Left ventricle myocardium inferior (tissue), 1 donor: ENCODE measurements around the gene PAFAH2. TPM values are rescaled to one million over a fixed set of nuclear protein-coding genes. Genes with fewer than 3 reads are reported as not detected.
"Not testable (repeated sequence)": the region's sequence is repeated elsewhere in the genome, so short reads cannot be mapped to it uniquely, and the experiment has no call there.

ENCODE experiments used
- DNase-seq: peaks from one replicate; pipeline ENCODE4 v3.0.0-alpha.2; 2020
- H3K27ac ChIP-seq: fragments of 200-600 bp; replicated peaks from 2 replicates; pipeline ENCODE4 v1.8.0; 2021
- H3K27me3 ChIP-seq: fragments of 200-600 bp; 2 replicates; pipeline ENCODE4 v1.8.0; 2021; ENCODE audit warnings: low read depth
- H3K36me3 ChIP-seq: fragments of 200-600 bp; 2 replicates; pipeline ENCODE4 v1.8.0; 2021
- H3K4me1 ChIP-seq: fragments of 200-600 bp; 2 replicates; pipeline ENCODE4 v1.8.0; 2021
- H3K4me3 ChIP-seq: fragments of 200-600 bp; 2 replicates; pipeline ENCODE4 v1.8.0; 2021; ENCODE audit warnings: mild to moderate bottlenecking, moderate library complexity
- H3K9me3 ChIP-seq: fragments of 200-600 bp; replicated peaks from 2 replicates; pipeline ENCODE4 v1.8.0; 2021
- intact Hi-C: fragments of 100-400 bp; cut with micrococcal nuclease; formaldehyde crosslinking; loops from one replicate; pipeline ENCODE4 v1.11.0; 2022
- total RNA-seq: library from RNA; stranded (reverse); fragmentation: NEBNext Ultra II Directional; extraction: Animal tissue kit (Norgen Biotek cat#: 25700); gene quantifications from one replicate; pipeline ENCODE4 v1.2.1, GENCODE V29; 2021
- TF ChIP-seq, protein P1 (sequence below): fragments of 200-600 bp; IDR thresholded peaks from 2 replicates; pipeline ENCODE4 v1.8.0; 2021; ENCODE audit warnings: antibody characterized with exemption, mild to moderate bottlenecking, borderline replicate concordance
- donor health status: DM: no; HTN: yes; CAD: no; lungs with severe emphysema.

PAFAH2 gene
- total RNA-seq, 1 donor from 2014 or later = 10.6 TPM

DNA sequence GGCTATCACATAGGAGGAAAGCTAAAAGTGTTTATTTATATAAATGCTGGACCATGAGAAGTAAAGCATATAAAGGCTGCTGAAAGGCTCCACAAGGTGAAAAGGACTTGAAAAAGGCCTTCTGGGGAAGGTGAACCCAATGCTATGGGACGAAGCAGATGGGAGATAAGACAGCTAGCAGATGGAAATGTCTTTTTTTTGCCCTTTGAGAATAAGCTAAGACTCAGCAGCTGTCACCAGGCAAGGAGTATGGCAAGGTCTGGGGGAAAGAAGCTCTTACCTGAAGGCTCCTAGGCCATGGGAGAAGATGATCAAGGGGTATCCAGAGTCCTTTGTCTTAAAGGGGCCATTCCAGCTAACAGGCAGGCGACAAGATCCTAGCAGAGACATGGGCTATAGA is 9.9 kb downstream of the PAFAH2 start:
- Histone ChIP-seq H3K4me1 (peaks cover 38% of the 10 kb centered on the region), H3K9me3 (no peaks in the 10 kb centered on the region), H3K4me3 (no peak overlapping the region), H3K27me3 (no peaks in the 10 kb centered on the region), H3K36me3 (peaks cover 55% of the 10 kb centered on the region), H3K27ac (no peak overlapping the region)
- DNase-seq = no peak
- intact Hi-C loops = no loop called here
- TF ChIP-seq, protein P1, sequence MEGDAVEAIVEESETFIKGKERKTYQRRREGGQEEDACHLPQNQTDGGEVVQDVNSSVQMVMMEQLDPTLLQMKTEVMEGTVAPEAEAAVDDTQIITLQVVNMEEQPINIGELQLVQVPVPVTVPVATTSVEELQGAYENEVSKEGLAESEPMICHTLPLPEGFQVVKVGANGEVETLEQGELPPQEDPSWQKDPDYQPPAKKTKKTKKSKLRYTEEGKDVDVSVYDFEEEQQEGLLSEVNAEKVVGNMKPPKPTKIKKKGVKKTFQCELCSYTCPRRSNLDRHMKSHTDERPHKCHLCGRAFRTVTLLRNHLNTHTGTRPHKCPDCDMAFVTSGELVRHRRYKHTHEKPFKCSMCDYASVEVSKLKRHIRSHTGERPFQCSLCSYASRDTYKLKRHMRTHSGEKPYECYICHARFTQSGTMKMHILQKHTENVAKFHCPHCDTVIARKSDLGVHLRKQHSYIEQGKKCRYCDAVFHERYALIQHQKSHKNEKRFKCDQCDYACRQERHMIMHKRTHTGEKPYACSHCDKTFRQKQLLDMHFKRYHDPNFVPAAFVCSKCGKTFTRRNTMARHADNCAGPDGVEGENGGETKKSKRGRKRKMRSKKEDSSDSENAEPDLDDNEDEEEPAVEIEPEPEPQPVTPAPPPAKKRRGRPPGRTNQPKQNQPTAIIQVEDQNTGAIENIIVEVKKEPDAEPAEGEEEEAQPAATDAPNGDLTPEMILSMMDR = no peak

DNA sequence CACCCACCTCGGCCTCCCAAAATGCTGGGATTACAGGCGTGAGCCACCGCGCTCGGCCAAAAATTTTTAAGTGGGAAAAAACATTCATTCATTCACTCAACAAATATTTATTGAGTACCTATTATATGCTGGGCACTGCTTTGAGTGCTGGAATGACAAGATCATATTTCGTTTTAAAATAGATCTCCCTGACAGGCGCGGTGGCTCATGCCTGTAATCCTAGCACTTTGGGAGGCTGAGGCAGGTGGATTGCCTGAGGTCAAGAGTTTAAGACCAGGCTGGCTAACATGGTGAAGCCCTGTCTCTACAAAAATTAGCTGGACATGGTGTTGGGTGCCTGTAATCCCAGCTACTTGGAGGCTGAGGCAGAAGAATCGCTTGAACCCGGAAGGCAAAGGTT is 11.1 kb downstream of the PAFAH2 start:
- DNase-seq, H3K27ac ChIP-seq, H3K9me3 ChIP-seq, intact Hi-C loops, H3K27me3 ChIP-seq, H3K4me3 ChIP-seq: not testable (repeated sequence)
- Histone ChIP-seq H3K36me3 (peaks cover 67% of the 10 kb centered on the region), H3K4me1 (peaks cover 38% of the 10 kb centered on the region)

DNA sequence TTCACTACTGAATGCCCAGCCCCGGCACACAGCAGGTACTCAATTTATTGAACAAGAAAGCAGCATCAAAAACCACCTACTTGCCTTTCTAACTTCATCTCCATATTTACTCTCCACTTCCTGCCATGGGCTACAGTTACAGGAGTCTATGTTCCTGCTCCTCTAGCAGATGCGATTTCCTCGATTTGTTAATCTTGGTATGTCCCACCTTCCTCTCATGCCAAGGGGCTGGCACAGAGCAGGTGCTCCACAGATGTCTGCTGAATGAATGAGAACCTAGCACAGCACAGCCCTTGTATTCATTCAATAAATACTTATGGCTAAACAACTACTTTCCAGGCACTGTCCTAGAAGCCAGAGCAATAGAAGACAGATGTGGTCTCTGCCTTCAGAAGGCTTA is 12.2 kb downstream of the PAFAH2 start:
- intact Hi-C loops = no loop called here
- Histone ChIP-seq H3K4me1 (peaks cover 33% of the 10 kb centered on the region), H3K36me3 (peaks cover 77% of the 10 kb centered on the region), H3K27ac (no peak overlapping the region), H3K9me3 (no peaks in the 10 kb centered on the region), H3K4me3 (no peak overlapping the region), H3K27me3 (no peaks in the 10 kb centered on the region)
- no peak for DNase-seq
- TF ChIP-seq, protein P1 = no peak

DNA sequence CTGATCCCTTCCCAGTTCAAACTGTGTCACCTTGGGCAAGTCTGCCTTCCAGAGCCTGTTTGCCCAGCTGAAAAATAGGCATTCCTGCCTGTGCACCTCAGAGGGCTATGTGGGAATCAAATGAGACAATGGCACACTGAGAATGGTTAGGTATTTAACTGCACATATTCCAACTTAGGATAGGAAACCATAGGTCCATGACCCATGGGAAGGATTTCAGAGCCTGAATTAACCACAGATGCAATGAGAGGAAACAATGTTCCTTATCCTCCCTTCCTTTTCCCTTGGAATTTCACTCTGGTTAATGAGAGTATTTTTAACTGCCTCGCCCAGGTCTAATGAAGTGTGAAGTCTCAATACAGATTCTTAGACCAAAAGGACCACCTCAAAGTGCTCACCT is 12.7 kb downstream of the PAFAH2 start:
- intact Hi-C loops = no loop called here

DNA sequence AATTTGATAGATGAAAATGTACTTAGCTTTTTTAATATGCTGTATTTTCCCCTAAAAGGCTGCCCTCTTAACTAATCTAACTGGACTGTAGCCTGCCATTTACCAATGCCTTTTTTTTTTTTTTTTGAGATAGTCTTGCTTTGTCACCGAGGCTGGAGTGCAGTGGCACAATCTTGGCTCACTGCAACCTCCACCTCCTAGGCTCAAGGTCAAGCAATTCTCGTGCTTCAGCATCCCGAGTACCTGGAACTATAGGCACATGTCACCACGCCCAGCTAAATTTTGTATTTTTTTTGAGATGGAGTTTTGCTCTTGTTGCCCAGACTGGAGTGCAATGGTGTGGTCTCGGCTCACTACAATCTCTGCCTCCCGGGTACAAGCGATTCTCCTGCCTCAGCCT is 18.7 kb downstream of the PAFAH2 start:
- Histone ChIP-seq H3K36me3 (peaks cover 90% of the 10 kb centered on the region), H3K27me3 (no peaks in the 10 kb centered on the region), H3K4me1 (no peaks in the 10 kb centered on the region), H3K9me3 (no peaks in the 10 kb centered on the region), H3K4me3 (no peak overlapping the region), H3K27ac (no peak overlapping the region)
- TF ChIP-seq, protein P1 = no peak
- DNase-seq = no peak
- intact Hi-C loops = no loop called here

More for the DNA sequence above, 12.7 kb downstream of the PAFAH2 start:
- H3K4me1 ChIP-seq = peaks cover 28% of the 10 kb centered on the region
- H3K27me3 ChIP-seq = no peaks in the 10 kb centered on the region
- no peak overlapping the region for H3K4me3 ChIP-seq
- DNase-seq = no peak
- H3K9me3 ChIP-seq = no peaks in the 10 kb centered on the region
- no peak overlapping the region for H3K27ac ChIP-seq
- TF ChIP-seq, protein P1 = no peak
- peaks cover 81% of the 10 kb centered on the region for H3K36me3 ChIP-seq

DNA sequence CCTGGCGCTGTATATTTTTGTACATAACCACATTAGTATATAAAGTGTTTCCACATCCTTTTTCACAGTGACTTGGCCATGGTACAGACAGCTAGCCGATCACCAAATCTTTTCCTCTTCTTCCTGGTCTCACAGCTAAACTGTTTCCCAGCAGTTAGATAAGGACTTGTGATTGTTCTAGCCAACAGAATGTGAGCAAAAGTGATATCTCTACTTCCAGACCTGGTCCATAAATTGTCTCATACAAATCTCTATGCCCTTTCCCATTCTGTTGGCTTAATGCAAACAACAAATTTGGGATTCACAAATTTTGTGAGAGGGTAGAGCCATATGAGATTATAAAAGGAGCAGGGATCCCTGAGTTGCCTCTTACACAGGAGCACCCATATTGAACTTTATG is 19.5 kb downstream of the PAFAH2 start:
- no peak overlapping the region for H3K4me3 ChIP-seq
- H3K27me3 ChIP-seq = no peaks in the 10 kb centered on the region
- H3K4me1 ChIP-seq = no peaks in the 10 kb centered on the region
- H3K27ac ChIP-seq = no peak overlapping the region
- DNase-seq = no peak
- no peaks in the 10 kb centered on the region for H3K9me3 ChIP-seq
- TF ChIP-seq, protein P1 = no peak
- intact Hi-C loops = no loop called here
- H3K36me3 ChIP-seq = peaks cover 90% of the 10 kb centered on the region
